H1 (cell line): ENCODE measurements around the gene TPO. TPM values are rescaled to one million over a fixed set of nuclear protein-coding genes. Genes with fewer than 3 reads are reported as not detected.

ENCODE experiments used
- CTCF ChIA-PET: fragments of 300-600 bp; sonication (Branson Sonifier 250); formaldehyde crosslinking; loops from one replicate; lab custom pipeline; 2021; ENCODE audit not compliant: partially characterized antibody; lab: Charles Lee
- POLR2A ChIA-PET: fragments of 300-600 bp; sonication (Branson Sonifier 250); formaldehyde crosslinking; loops from one replicate; lab custom pipeline; 2021; ENCODE audit warnings: inconsistent platforms; ENCODE audit not compliant: partially characterized antibody; lab: Charles Lee
- DNase-seq, 2 experiments: peaks; one replicate each; pipeline versions ENCODE4 v3.0.0 to v3.0.0-alpha.2; 2010 to 2022; ENCODE audit warnings: low spot score in 2 of 2, low read depth in 1 of 2, mixed read lengths in 1 of 2
- FAIRE-seq: peaks from 2 replicates; lab custom pipeline; 2011; peaks lifted over from hg19 to GRCh38; lab: Jason Lieb, UNC
- H2AFZ ChIP-seq: 2 replicates; pipeline ENCODE4 v1.8.1; 2012; ENCODE audit warnings: low read length, inconsistent platforms
- H2AK5ac ChIP-seq: 2 replicates; pipeline ENCODE4 v1.6.1; 2013; ENCODE audit warnings: low read depth, low read length
- H2BK120ac ChIP-seq: replicated peaks from 2 replicates; pipeline ENCODE3; 2013; ENCODE audit warnings: low read depth, low read length, inconsistent platforms
- H2BK12ac ChIP-seq: 2 replicates; pipeline ENCODE4 v1.6.1; 2013; ENCODE audit warnings: low read depth, low read length
- H2BK15ac ChIP-seq: 2 replicates; pipeline ENCODE4 v1.6.1; 2013; ENCODE audit warnings: low read length
- H2BK20ac ChIP-seq: 2 replicates; pipeline ENCODE4 v1.6.1; 2013; ENCODE audit warnings: low read length
- H2BK5ac ChIP-seq: 2 replicates; pipeline ENCODE4 v1.6.1; 2013; ENCODE audit warnings: low read depth, low read length
- H3K14ac ChIP-seq: 2 replicates; pipeline ENCODE4 v1.6.1; 2013; ENCODE audit warnings: inconsistent platforms; ENCODE audit not compliant: insufficient read length
- H3K18ac ChIP-seq: 2 replicates; pipeline ENCODE4 v1.6.1; 2013; ENCODE audit warnings: low read length; ENCODE audit errors: extremely low read depth
- H3K23ac ChIP-seq: 2 replicates; pipeline ENCODE4 v1.6.1; 2013; ENCODE audit warnings: inconsistent platforms; ENCODE audit not compliant: insufficient read length
- H3K23me2 ChIP-seq: 2 replicates; pipeline ENCODE4 v1.6.1; 2013; ENCODE audit warnings: low read depth, low read length
- H3K27ac ChIP-seq: 2 replicates; pipeline ENCODE4 v1.6.1; 2011; ENCODE audit warnings: low read depth, low read length, inconsistent platforms
- H3K27me3 ChIP-seq, 4 experiments: replicated peaks in 1 of 4; 1 replicate in 1 of 4; 2 replicates in 3 of 4; pipeline versions ENCODE4 v1.6.1 to v1.8.1; 2011 to 2013; ENCODE audit warnings: low read length in 3 of 4, mild to moderate bottlenecking in 3 of 4, inconsistent platforms in 2 of 4, mixed read lengths in 2 of 4, moderate library complexity in 1 of 4; ENCODE audit not compliant: control insufficient read depth in 3 of 4, insufficient read depth in 3 of 4; ENCODE audit errors: extremely low read depth in 1 of 4
- H3K36me3 ChIP-seq, 4 experiments: 2 replicates each; pipeline versions ENCODE4 v1.6.1 to v1.8.1; 2011 to 2013; ENCODE audit warnings: mild to moderate bottlenecking in 4 of 4, low read length in 3 of 4, moderate library complexity in 2 of 4, control low read depth in 1 of 4, inconsistent platforms in 1 of 4; ENCODE audit not compliant: insufficient read depth in 4 of 4, control insufficient read depth in 2 of 4
- H3K4ac ChIP-seq: replicated peaks from 2 replicates; pipeline ENCODE3; 2013; ENCODE audit warnings: low read length, low read depth, mixed read lengths, inconsistent platforms; ENCODE audit not compliant: insufficient read length
- H3K4me1 ChIP-seq, 4 experiments: replicated peaks in 1 of 4; 1 replicate in 1 of 4; 2 replicates in 3 of 4; pipeline versions ENCODE4 v1.6.1 to v1.8.1; 2011 to 2013; ENCODE audit warnings: low read length in 3 of 4, inconsistent platforms in 2 of 4, mixed read lengths in 1 of 4; ENCODE audit not compliant: insufficient read depth in 4 of 4, control insufficient read depth in 3 of 4
- H3K4me2 ChIP-seq, 2 experiments: 2 replicates each; pipeline versions ENCODE4 v1.6.1 to v1.8.1; 2011 to 2013; ENCODE audit warnings: low read depth in 2 of 2, low read length in 2 of 2, control low read depth in 1 of 2, inconsistent platforms in 1 of 2, mild to moderate bottlenecking in 1 of 2; ENCODE audit not compliant: insufficient read depth in 1 of 2
- H3K4me3 ChIP-seq, 4 experiments: fragments of 200-600, 300-600 bp in 1 of 4; sonication (generic), shearing (Covaris generic), sonication (Bioruptor Twin) in 1 of 4; 2 replicates each; pipeline versions ENCODE4 v1.5.1 to v1.8.1; 2011 to 2016; ENCODE audit warnings: low read length in 4 of 4, low read depth in 3 of 4, control low read depth in 2 of 4, inconsistent platforms in 2 of 4, mild to moderate bottlenecking in 2 of 4, mixed read lengths in 1 of 4, moderate library complexity in 1 of 4; ENCODE audit not compliant: insufficient read depth in 2 of 4; ENCODE audit errors: extremely low read depth in 1 of 4
- H3K56ac ChIP-seq: replicated peaks from 2 replicates; pipeline ENCODE3; 2013; ENCODE audit warnings: low read depth, mild to moderate bottlenecking, mixed read lengths, low read length, inconsistent platforms; ENCODE audit not compliant: insufficient read length
- H3K79me1 ChIP-seq: 2 replicates; pipeline ENCODE4 v1.6.1; 2013; ENCODE audit warnings: low read depth, low read length, control low read depth
- H3K79me2 ChIP-seq, 2 experiments: 2 replicates each; pipeline versions ENCODE4 v1.6.1 to v1.8.1; 2012 to 2013; ENCODE audit warnings: low read length in 2 of 2, mild to moderate bottlenecking in 2 of 2, inconsistent platforms in 1 of 2; ENCODE audit not compliant: insufficient read depth in 2 of 2, control insufficient read depth in 1 of 2
- H3K9ac ChIP-seq, 4 experiments: replicated peaks in 1 of 4; 1 replicate in 1 of 4; 2 replicates in 3 of 4; pipeline versions ENCODE4 v1.6.1 to v1.8.1; 2011 to 2013; ENCODE audit warnings: low read depth in 3 of 4, low read length in 3 of 4, control low read depth in 2 of 4, mild to moderate bottlenecking in 2 of 4, moderate library complexity in 2 of 4, inconsistent platforms in 1 of 4; ENCODE audit errors: extremely low read depth in 1 of 4
- H3K9me3 ChIP-seq, 2 experiments: 2 replicates each; pipeline versions ENCODE4 v1.6.1 to v1.8.1; 2012 to 2013; ENCODE audit warnings: mild to moderate bottlenecking in 2 of 2, moderate library complexity in 2 of 2, control low read depth in 1 of 2, inconsistent platforms in 1 of 2, low read depth in 1 of 2, low read length in 1 of 2, mixed read lengths in 1 of 2; ENCODE audit not compliant: insufficient read depth in 2 of 2
- H4K20me1 ChIP-seq, 2 experiments: replicated peaks in 1 of 2; 2 replicates each; pipeline versions ENCODE3 to v1.8.1; 2011 to 2013; ENCODE audit warnings: inconsistent platforms in 2 of 2, low read length in 2 of 2, mild to moderate bottlenecking in 1 of 2; ENCODE audit not compliant: insufficient read depth in 2 of 2, control insufficient read depth in 1 of 2
- H4K5ac ChIP-seq: 2 replicates; pipeline ENCODE4 v1.6.1; 2013; ENCODE audit warnings: low read length, low read depth, mixed read lengths, inconsistent platforms; ENCODE audit not compliant: insufficient read length
- H4K8ac ChIP-seq: 2 replicates; pipeline ENCODE4 v1.8.0; 2013; ENCODE audit warnings: mild to moderate bottlenecking, moderate library complexity, low read length, inconsistent platforms; ENCODE audit not compliant: insufficient read depth; ENCODE audit errors: extremely low read depth
- H4K91ac ChIP-seq: replicated peaks from 2 replicates; pipeline ENCODE3; 2013; ENCODE audit warnings: low read length, mixed read lengths, inconsistent platforms; ENCODE audit not compliant: insufficient read length
- CEBPB ChIP-seq: IDR thresholded peaks from 2 replicates; pipeline ENCODE4 v1.6.1; 2012; ENCODE audit warnings: low read depth, low read length
- CHD1 ChIP-seq: IDR thresholded peaks from 2 replicates; pipeline ENCODE4 v1.6.1; 2012; ENCODE audit warnings: low read depth, low read length, improper control_type of control experiment
- POLR2AphosphoS5 ChIP-seq: IDR thresholded peaks from 2 replicates; pipeline ENCODE4 v1.6.1; 2011; ENCODE audit warnings: low read depth, low read length
- RAD21 ChIP-seq, 2 experiments: IDR thresholded peaks in 1 of 2; conservative IDR thresholded peaks in 1 of 2; 2 replicates each; pipeline ENCODE4 v1.6.1; 2011; ENCODE audit warnings: low read depth in 2 of 2, low read length in 2 of 2, improper control_type of control experiment in 1 of 2, inconsistent platforms in 1 of 2, mild to moderate bottlenecking in 1 of 2, moderate library complexity in 1 of 2
- RNF2 ChIP-seq: fragments of 200-900, 300-1000 bp; sonication (generic); IDR thresholded peaks from 2 replicates; pipeline ENCODE4 v1.7.1; 2016; ENCODE audit warnings: borderline replicate concordance, low read depth, mild to moderate bottlenecking, antibody characterized with exemption, low read length; ENCODE audit not compliant: poor library complexity, severe bottlenecking; ENCODE audit errors: missing control alignments
- RXRA ChIP-seq: IDR thresholded peaks from 2 replicates; pipeline ENCODE4 v1.6.1; 2011; ENCODE audit warnings: low read depth, mild to moderate bottlenecking, low read length, moderate library complexity; ENCODE audit not compliant: insufficient read depth
- SAP30 ChIP-seq: fragments of 300-600 bp; sonication (generic); IDR thresholded peaks from 2 replicates; pipeline ENCODE4 v1.7.1; 2012; ENCODE audit warnings: low read length, moderate library complexity, mild to moderate bottlenecking, inconsistent platforms; ENCODE audit not compliant: insufficient read depth, insufficient replicate concordance
- SIN3A ChIP-seq, 2 experiments: IDR thresholded peaks in 1 of 2; conservative IDR thresholded peaks in 1 of 2; 2 replicates each; pipeline ENCODE4 v1.6.1; 2011 to 2012; ENCODE audit warnings: low read length in 2 of 2, improper control_type of control experiment in 1 of 2, low read depth in 1 of 2, mild to moderate bottlenecking in 1 of 2
- SUZ12 ChIP-seq: fragments of 200-600 bp; sonication (generic); IDR thresholded peaks from 2 replicates; pipeline ENCODE4 v1.6.1; 2012; ENCODE audit warnings: mild to moderate bottlenecking, inconsistent platforms, low read length, moderate library complexity, mixed read lengths
- TAF7 ChIP-seq: optimal IDR thresholded peaks from 2 replicates; pipeline ENCODE3; 2011; ENCODE audit warnings: low read depth, mild to moderate bottlenecking, inconsistent platforms, low read length, moderate library complexity, borderline replicate concordance
- YY1 ChIP-seq: IDR thresholded peaks from 2 replicates; pipeline ENCODE4 v1.6.1; 2011; ENCODE audit warnings: low read depth, mild to moderate bottlenecking, low read length
- WGBS, 2 experiments: shearing (Covaris generic) in 1 of 2; methylation state at CpG; one replicate each; pipeline versions ENCODE4 v1.1.6 to v1.1.7; 2013 to 2015; ENCODE audit warnings: low lambda C conversion rate in 2 of 2, mixed read lengths in 2 of 2, inconsistent platforms in 1 of 2, low coverage in 1 of 2, missing lambda C conversion rate in 1 of 2; ENCODE audit not compliant: insufficient replicate concordance in 2 of 2, insufficient coverage in 1 of 2, insufficient read length in 1 of 2; ENCODE audit errors: extremely low coverage in 1 of 2, missing lambda C conversion rate in 1 of 2; 5-methylcytosine and 5-hydroxymethylcytosine counted together
- polyA plus RNA-seq, 7 experiments: library from polyadenylated mRNA; depleted of rRNA in 3 of 7; stranded (reverse) in 5 of 7; unstranded in 2 of 7; fragments of >200 nt in 5 of 7; fragments of 200-250 nt in 2 of 7; gene quantifications; 1 replicate in 5 of 7; 2 replicates in 1 of 7; 4 replicates in 1 of 7; pipeline versions ENCODE4 v1.2.1 to v1.2.3, GENCODE V29; 2011 to 2013; ENCODE audit warnings: missing spikeins in 2 of 7, mixed read lengths in 2 of 7
- total RNA-seq: library from RNA; stranded (reverse); fragmentation: NEBNext Ultra II Directional; extraction: Animal tissue kit (Norgen Biotek cat#: 25700); gene quantifications from 2 replicates; pipeline ENCODE4 v1.2.1, GENCODE V29; 2021

The TPO gene
- total and polyA plus RNA-seq, 2 of the 8 experiments (the other 6 are each of a cell fraction or from before 2014, with no cell fraction given), result not detected

DNA sequence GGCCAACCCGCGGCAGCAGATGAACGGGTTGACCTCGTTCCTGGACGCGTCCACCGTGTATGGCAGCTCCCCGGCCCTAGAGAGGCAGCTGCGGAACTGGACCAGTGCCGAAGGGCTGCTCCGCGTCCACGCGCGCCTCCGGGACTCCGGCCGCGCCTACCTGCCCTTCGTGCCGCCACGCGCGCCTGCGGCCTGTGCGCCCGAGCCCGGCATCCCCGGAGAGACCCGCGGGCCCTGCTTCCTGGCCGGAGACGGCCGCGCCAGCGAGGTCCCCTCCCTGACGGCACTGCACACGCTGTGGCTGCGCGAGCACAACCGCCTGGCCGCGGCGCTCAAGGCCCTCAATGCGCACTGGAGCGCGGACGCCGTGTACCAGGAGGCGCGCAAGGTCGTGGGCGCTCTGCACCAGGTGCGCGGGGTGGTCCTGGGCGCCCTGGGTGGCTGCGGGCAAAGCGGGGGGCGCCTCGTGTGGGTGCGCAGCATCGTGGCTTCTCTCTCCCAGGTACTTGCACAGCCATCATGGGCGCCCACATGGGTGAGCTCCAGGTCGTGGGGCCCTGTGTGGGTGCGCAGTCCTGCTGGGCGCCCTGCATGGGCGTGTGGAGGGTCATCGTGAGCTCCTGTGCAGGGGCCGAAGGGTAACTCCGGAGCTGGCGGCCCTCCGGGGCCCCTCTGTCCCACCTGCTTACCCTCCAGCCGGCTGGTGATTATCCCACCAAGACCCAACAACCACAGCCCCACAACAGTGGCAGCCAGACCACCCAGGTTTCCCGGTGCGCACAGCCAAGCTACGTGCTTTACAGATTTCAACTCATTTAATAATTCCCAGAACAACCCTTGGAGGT is 64.2 kb downstream of the TPO start:
- H3K4me2 ChIP-seq, result no peak overlapping the region
- no peaks in the 10 kb centered on the region for H3K79me1 ChIP-seq
- DNase-seq (no peak), FAIRE-seq (no peak)
- H3K18ac ChIP-seq, result no peak overlapping the region
- peaks cover 0 to 2% of the 10 kb centered on the region in 2 experiments for H4K20me1 ChIP-seq
- no peaks in the 10 kb centered on the region for H3K36me3 ChIP-seq
- H2BK5ac ChIP-seq, result no peak overlapping the region
- H3K23me2 ChIP-seq, result no peaks in the 10 kb centered on the region; the same call in 1 of the 2 replicates
- no peak overlapping the region for H3K9ac ChIP-seq
- H2AFZ ChIP-seq, result no peak overlapping the region
- no peaks in the 10 kb centered on the region for H3K79me2 ChIP-seq
- no peak overlapping the region for H3K56ac ChIP-seq
- H2AK5ac ChIP-seq, result no peak overlapping the region
- H4K5ac ChIP-seq, result no peak overlapping the region
- H3K4me3 ChIP-seq, result no peak overlapping the region
- H3K27ac ChIP-seq, result no peak overlapping the region
- WGBS, 2 experiments, result 94% methylated on average over 62 of the region's 76 CpGs; no CpG with 5 or more reads in 1 of the 2 experiments
- peaks cover 0 to 3% (median 0%) of the 10 kb centered on the region in 4 experiments; a peak in 1 of 7 replicates for H3K4me1 ChIP-seq
- H4K91ac ChIP-seq, result no peak overlapping the region
- H3K27me3 ChIP-seq, result no peaks in the 10 kb centered on the region; a peak in 1 of 7 replicates
- no peak overlapping the region for H2BK12ac ChIP-seq
- H3K9me3 ChIP-seq, result peaks cover 0 to 10% of the 10 kb centered on the region in 2 experiments; a peak in 1 of 4 replicates
- H2BK120ac ChIP-seq, result no peak overlapping the region
- no peak overlapping the region for H3K23ac ChIP-seq
- no peak overlapping the region for H2BK15ac ChIP-seq
- H4K8ac ChIP-seq, result no peak overlapping the region
- H2BK20ac ChIP-seq, result no peak overlapping the region
- H3K4ac ChIP-seq, result no peak overlapping the region
- ChIA-PET POLR2A (no interaction called here), CTCF (interaction anchor here (1.2 kb wide), 1 partner anchor 113 kb away, joined by 3 read pairs; no protein-coding TSS in a partner anchor)
- H3K14ac ChIP-seq, result no peak overlapping the region
- TF ChIP-seq SIN3A (conservative IDR thresholded peaks at IDR 0.05 in 1 of 2, IDR thresholded peaks at IDR 0.05 in 1 of 2; ENCODE audit: low read depth in 1 of 2, low read length in 2 of 2) (no peak), POLR2AphosphoS5 (no peak), TAF7 (no peak), RAD21 (IDR thresholded peaks at IDR 0.05 in 1 of 2, conservative IDR thresholded peaks at IDR 0.05 in 1 of 2; ENCODE audit: low read depth in 2 of 2, low read length in 2 of 2) (no peak), CHD1 (no peak), SUZ12 (no peak), YY1 (no peak), RNF2 (no peak), RXRA (no peak), SAP30 (no peak), CEBPB (no peak)
